ENCODE results near the gene NAT9.

NAT9 gene

GRCh38 chr17:74728033-74728701 is 48.0 kb downstream of the NAT9 start:
- ATAC-seq: no peak
- Mint-ChIP-seq H3K4me3 (no peak overlapping the region), H3K36me3 (no peaks in the 10 kb centered on the region)

GRCh38 chr17:74725111-74725510 is 51.0 kb downstream of the NAT9 start:
- ATAC-seq: no peak
- Mint-ChIP-seq H3K27ac (no peak overlapping the region), H3K36me3 (no peaks in the 10 kb centered on the region)

More at GRCh38 chr17:74728033-74728701, 48.0 kb downstream of the NAT9 start:
- no peaks in the 10 kb centered on the region for H3K9me3 Mint-ChIP-seq
- no peak overlapping the region for H3K27ac Mint-ChIP-seq
- no peak for DNase-seq (ENCODE audit: low spot score in 2 of 2)
- H3K4me1 Mint-ChIP-seq: peaks cover 6% of the 10 kb centered on the region

GRCh38 chr17:74723891-74724290 is 52.3 kb downstream of the NAT9 start:
- ATAC-seq (no peak), DNase-seq (ENCODE audit: low spot score in 2 of 2) (no peak)
- H3K36me3 Mint-ChIP-seq: no peaks in the 10 kb centered on the region
- no peak overlapping the region for H3K27ac Mint-ChIP-seq
- no peak overlapping the region for H3K4me3 Mint-ChIP-seq
- no peaks in the 10 kb centered on the region for H3K9me3 Mint-ChIP-seq
- H3K4me1 Mint-ChIP-seq: peaks cover 6% of the 10 kb centered on the region

More at GRCh38 chr17:74725111-74725510, 51.0 kb downstream of the NAT9 start:
- Mint-ChIP-seq H3K4me3 (no peak overlapping the region), H3K9me3 (no peaks in the 10 kb centered on the region), H3K4me1 (peaks cover 6% of the 10 kb centered on the region)
- no peak for DNase-seq (ENCODE audit: low spot score in 2 of 2)

GRCh38 chr17:74722782-74723181 is 53.4 kb downstream of the NAT9 start:
- Mint-ChIP-seq H3K27ac (no peak overlapping the region), H3K9me3 (no peaks in the 10 kb centered on the region)
- no peak for ATAC-seq

More at GRCh38 chr17:74722782-74723181, 53.4 kb downstream of the NAT9 start:
- peaks cover 6% of the 10 kb centered on the region for H3K4me1 Mint-ChIP-seq
- DNase-seq (ENCODE audit: low spot score in 2 of 2): no peak
- no peak overlapping the region for H3K4me3 Mint-ChIP-seq
- H3K36me3 Mint-ChIP-seq: no peaks in the 10 kb centered on the region
